Subcutaneous abdominal adipose tissue (tissue), 5 donors: ENCODE measurements around the gene HECW1.

ENCODE experiments used
- H3K27ac ChIP-seq: one replicate; pipeline ENCODE4 v1.7.0; 2013; ENCODE audit warnings: low read depth, mild to moderate bottlenecking, inconsistent platforms, low read length, moderate library complexity
- H3K27me3 ChIP-seq, 5 donors: one replicate each; pipeline ENCODE4 v1.7.0; 2013; ENCODE audit warnings: low read length in 5 of 5, inconsistent platforms in 1 of 5; ENCODE audit not compliant: control insufficient read depth in 5 of 5, insufficient read depth in 4 of 5
- H3K36me3 ChIP-seq, 5 donors: one replicate each; pipeline ENCODE4 v1.7.0; 2013; ENCODE audit warnings: low read length in 5 of 5; ENCODE audit not compliant: control insufficient read depth in 5 of 5, insufficient read depth in 5 of 5
- H3K4me1 ChIP-seq, 5 donors: one replicate each; pipeline ENCODE4 v1.7.0; 2013; ENCODE audit warnings: low read length in 5 of 5, mild to moderate bottlenecking in 3 of 5, moderate library complexity in 1 of 5; ENCODE audit not compliant: control insufficient read depth in 5 of 5, insufficient read depth in 5 of 5
- H3K4me3 ChIP-seq, 5 donors: one replicate each; pipeline ENCODE4 v1.7.0; 2013; ENCODE audit warnings: low read length in 5 of 5, low read depth in 1 of 5
- H3K9ac ChIP-seq, 5 donors: one replicate each; pipeline ENCODE4 v1.7.0; 2013; ENCODE audit warnings: low read length in 5 of 5, mild to moderate bottlenecking in 4 of 5, moderate library complexity in 3 of 5
- H3K9me3 ChIP-seq, 5 donors: one replicate each; pipeline ENCODE4 v1.7.0; 2013; ENCODE audit warnings: low read length in 5 of 5; ENCODE audit not compliant: control insufficient read depth in 5 of 5
- donor health status: healthy.
- donor health status: healthy.
- donor health status: healthy.
- donor health status: healthy.
- donor health status: healthy.

HECW1 gene

DNA sequence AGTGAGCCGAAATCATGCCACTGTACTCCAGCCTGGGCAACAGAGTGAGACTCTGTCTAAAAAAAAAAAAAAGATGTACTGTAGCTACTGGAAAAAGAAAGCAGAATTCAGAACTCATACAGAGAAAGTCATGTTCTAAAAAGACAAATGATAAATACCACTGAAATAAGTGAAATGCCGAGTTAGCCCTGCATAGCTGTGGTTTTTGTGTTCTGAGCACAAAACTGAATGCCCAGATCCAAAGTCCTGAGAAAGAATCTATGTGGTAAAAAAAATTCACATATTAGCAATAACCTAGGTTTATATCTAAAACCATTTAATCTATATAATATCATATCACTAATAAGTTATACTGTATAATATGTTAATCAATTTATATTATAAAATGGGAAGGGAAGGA is 29.3 kb upstream of the HECW1 start:
- Histone ChIP-seq H3K36me3 (no peaks in the 10 kb centered on the region), H3K4me1 (no peaks in the 10 kb centered on the region), H3K4me3 (no peak overlapping the region), H3K9ac (no peak overlapping the region), H3K27ac (no peak overlapping the region), H3K9me3 (peaks cover 0 to 5% (median under 1%) of the 10 kb centered on the region in 5 donors), H3K27me3 (peaks cover 0 to 11% (median 0%) of the 10 kb centered on the region in 5 donors)

GRCh38 chr7:43085017-43085416 is 27.4 kb upstream of the HECW1 start:
- H3K4me3 ChIP-seq: no peak overlapping the region
- no peak overlapping the region for H3K9ac ChIP-seq
- no peak overlapping the region for H3K27ac ChIP-seq
- peaks cover 0 to 8% (median 4%) of the 10 kb centered on the region in 5 donors for H3K9me3 ChIP-seq
- peaks cover 0 to 9% (median 0%) of the 10 kb centered on the region in 5 donors for H3K27me3 ChIP-seq
- H3K4me1 ChIP-seq: no peaks in the 10 kb centered on the region
- no peaks in the 10 kb centered on the region for H3K36me3 ChIP-seq

DNA sequence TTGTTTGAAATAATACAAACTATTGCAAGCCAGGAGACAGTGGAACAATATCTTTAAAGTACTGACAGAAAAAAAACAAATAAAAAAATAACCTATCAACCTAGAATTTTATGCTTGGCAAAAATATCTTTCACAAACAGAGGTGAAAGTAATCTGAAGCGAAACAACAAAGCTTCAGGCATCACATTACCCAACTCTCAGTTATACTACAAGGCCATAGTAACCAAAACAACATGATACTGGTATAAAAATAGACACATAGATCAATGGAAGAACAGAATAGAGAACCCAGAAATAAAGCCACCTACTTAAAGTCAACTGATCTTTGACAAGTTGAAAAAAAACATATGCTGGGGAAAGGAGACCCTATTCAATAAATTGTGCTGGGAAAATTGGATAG is 26.5 kb upstream of the HECW1 start:
- Histone ChIP-seq H3K9me3 (peaks cover 0 to 8% (median 4%) of the 10 kb centered on the region in 5 donors), H3K27me3 (peaks cover 0 to 5% (median 0%) of the 10 kb centered on the region in 5 donors), H3K4me3 (no peak overlapping the region), H3K27ac (no peak overlapping the region), H3K36me3 (no peaks in the 10 kb centered on the region), H3K4me1 (no peaks in the 10 kb centered on the region), H3K9ac (no peak overlapping the region)

GRCh38 chr7:43092819-43093218 is 19.6 kb upstream of the HECW1 start:
- Histone ChIP-seq H3K4me1 (no peaks in the 10 kb centered on the region), H3K9me3 (peaks cover 0 to 10% (median 6%) of the 10 kb centered on the region in 5 donors), H3K4me3 (no peak overlapping the region), H3K36me3 (no peaks in the 10 kb centered on the region), H3K27ac (no peak overlapping the region), H3K9ac (no peak overlapping the region), H3K27me3 (no peaks in the 10 kb centered on the region)

- H3K27me3 ChIP-seq: no peaks in the 10 kb centered on the region
- H3K4me1 ChIP-seq: no peaks in the 10 kb centered on the region
- H3K36me3 ChIP-seq: no peaks in the 10 kb centered on the region
- H3K27ac ChIP-seq: no peak overlapping the region
- H3K9ac ChIP-seq: no peak overlapping the region
- H3K4me3 ChIP-seq: no peak overlapping the region
- peaks cover 0 to 5% (median 0%) of the 10 kb centered on the region in 5 donors for H3K9me3 ChIP-seq
Observed at GRCh38 chr7:43096875-43097274, 15.6 kb upstream of the HECW1 start.

DNA sequence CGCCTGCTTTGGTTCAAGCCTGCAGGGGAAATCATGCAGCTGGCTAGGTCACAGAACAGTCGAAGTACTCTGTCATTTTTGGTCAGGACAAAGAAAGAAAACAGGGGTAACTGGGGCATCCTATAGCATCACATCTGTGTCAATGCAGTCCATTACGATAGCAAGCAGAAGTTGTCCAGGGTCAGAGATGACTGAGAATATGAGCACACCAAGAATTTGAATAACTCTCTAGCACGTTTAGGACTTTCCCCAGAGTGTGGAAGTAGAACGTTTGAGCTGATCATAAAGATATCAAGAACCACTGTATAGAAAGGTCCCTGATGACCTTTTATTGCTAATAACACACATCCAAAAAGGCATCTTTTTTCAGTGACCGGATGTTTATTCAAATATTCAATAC is 12.7 kb upstream of the HECW1 start:
- H3K4me1 ChIP-seq: no peaks in the 10 kb centered on the region
- H3K9ac ChIP-seq: no peak overlapping the region
- H3K9me3 ChIP-seq: peaks cover 0 to 5% (median 0%) of the 10 kb centered on the region in 5 donors
- no peaks in the 10 kb centered on the region for H3K27me3 ChIP-seq
- no peaks in the 10 kb centered on the region for H3K36me3 ChIP-seq
- no peak overlapping the region for H3K27ac ChIP-seq
- no peak overlapping the region for H3K4me3 ChIP-seq

DNA sequence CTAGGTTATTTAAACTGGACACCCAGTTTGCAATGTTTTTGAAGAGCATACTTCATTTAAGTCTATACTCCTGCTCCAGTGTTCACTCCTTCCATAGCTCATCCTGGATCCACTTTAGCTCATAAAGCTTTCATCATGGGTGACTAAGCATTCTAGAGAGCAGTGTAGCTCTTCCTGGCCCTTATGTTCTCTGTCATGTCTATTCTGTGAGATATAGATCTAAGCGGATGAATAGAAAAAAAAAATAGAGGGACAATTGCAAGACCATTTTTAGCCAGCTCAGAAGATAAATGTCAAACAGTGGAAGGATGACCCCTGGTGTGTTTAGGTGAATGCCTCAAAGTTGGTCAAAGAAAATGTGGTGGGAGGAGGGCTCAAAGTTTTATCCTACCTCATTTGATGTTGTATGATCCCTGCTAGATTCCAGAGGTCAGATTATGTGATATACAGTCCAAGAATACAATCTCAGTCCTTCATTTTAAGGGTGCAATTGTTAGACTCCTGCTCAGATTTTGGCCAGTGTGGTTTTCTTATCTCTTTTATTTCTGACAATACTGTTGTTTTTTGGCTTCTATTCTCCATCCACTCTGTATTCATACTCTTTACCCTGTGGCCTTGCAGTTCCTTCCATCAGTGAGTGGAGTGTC is 7.5 kb upstream of the HECW1 start:
- Histone ChIP-seq H3K4me1 (no peaks in the 10 kb centered on the region), H3K36me3 (no peaks in the 10 kb centered on the region), H3K27ac (no peak overlapping the region), H3K9me3 (peaks cover 0 to 4% (median 0%) of the 10 kb centered on the region in 5 donors), H3K9ac (no peak overlapping the region), H3K4me3 (no peak overlapping the region), H3K27me3 (peaks cover 0 to 8% (median 0%) of the 10 kb centered on the region in 5 donors)

GRCh38 chr7:43105521-43106120 is 6.8 kb upstream of the HECW1 start:
- H3K9ac ChIP-seq: no peak overlapping the region
- peaks cover 0 to 14% (median 0%) of the 10 kb centered on the region in 5 donors for H3K27me3 ChIP-seq
- no peaks in the 10 kb centered on the region for H3K36me3 ChIP-seq
- H3K27ac ChIP-seq: no peak overlapping the region
- peaks cover 0 to 4% (median 0%) of the 10 kb centered on the region in 5 donors for H3K9me3 ChIP-seq
- H3K4me3 ChIP-seq: no peak overlapping the region
- H3K4me1 ChIP-seq: no peaks in the 10 kb centered on the region

DNA sequence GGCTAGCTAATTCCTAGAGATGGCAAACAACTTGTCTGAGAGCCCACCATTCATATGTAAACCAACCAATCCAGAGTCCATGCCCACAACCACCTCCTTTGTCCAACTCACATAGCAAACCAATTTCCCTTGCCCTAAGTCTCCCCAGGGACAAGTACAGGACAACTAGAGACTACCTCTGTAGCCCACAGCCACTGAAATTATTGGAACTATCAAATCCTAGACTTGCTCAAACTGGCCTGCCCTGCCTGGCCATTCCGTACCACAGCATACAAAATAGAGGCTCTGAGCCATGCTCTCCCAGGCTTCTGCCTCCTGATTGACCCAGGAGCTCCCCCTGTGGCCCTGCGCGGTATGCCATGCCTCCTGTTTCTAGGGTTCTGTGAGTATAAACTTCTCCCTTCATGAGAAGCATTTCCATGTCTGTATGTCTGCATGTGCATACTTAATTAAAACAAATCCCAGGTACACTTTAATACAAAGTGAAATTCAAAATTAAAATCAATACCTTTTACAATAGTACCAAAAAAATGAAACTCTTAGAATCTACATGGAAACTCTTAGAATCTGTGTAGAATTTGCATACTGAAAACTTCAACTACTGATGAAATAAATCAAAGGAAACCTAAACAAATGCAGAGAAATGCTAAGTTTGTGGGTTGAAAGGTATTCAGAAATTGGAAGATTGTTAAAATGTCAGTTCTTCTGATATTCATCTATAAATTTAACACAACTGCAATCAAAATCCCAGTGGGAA is 4.0 kb upstream of the HECW1 start:
- H3K27me3 ChIP-seq: peaks cover 6 to 33% (median 16%) of the 10 kb centered on the region in 5 donors
- H3K9ac ChIP-seq: no peak overlapping the region
- peaks cover 0 to 11% (median 11%) of the 10 kb centered on the region in 5 donors for H3K4me1 ChIP-seq
- no peaks in the 10 kb centered on the region for H3K36me3 ChIP-seq
- peaks cover 0 to 4% (median 0%) of the 10 kb centered on the region in 5 donors for H3K9me3 ChIP-seq
- no peak overlapping the region for H3K27ac ChIP-seq
- no peak overlapping the region for H3K4me3 ChIP-seq
